Mesendoderm (in vitro differentiated cells): ENCODE measurements around the gene ADARB2.

Source experiments
- DNase-seq: peaks from one replicate; pipeline ENCODE4 v3.0.0; 2013
- H2AK5ac ChIP-seq: 2 replicates; pipeline ENCODE4 v1.6.1; 2013; ENCODE audit warnings: low read length, inconsistent platforms
- H2BK120ac ChIP-seq: 2 replicates; pipeline ENCODE4 v1.6.1; 2013; ENCODE audit warnings: low read depth, mild to moderate bottlenecking, low read length, moderate library complexity, mixed read lengths
- H2BK15ac ChIP-seq: replicated peaks from 2 replicates; pipeline ENCODE4 v1.6.1; 2013; ENCODE audit warnings: low read depth, mild to moderate bottlenecking, moderate library complexity
- H2BK5ac ChIP-seq: 2 replicates; pipeline ENCODE4 v1.6.1; 2013; ENCODE audit warnings: low read length, inconsistent platforms
- H3K18ac ChIP-seq: 2 replicates; pipeline ENCODE4 v1.6.1; 2013; ENCODE audit warnings: mild to moderate bottlenecking, low read length, mixed read lengths
- H3K23ac ChIP-seq: one replicate; pipeline ENCODE4 v1.6.1; 2013; ENCODE audit warnings: low read length
- H3K27ac ChIP-seq: 2 replicates; pipeline ENCODE4 v1.5.1; 2013; ENCODE audit warnings: low read depth, mild to moderate bottlenecking, inconsistent platforms, low read length, moderate library complexity
- H3K27me3 ChIP-seq: 2 replicates; pipeline ENCODE4 v1.6.1; 2013; ENCODE audit warnings: low read length, control low read depth, mild to moderate bottlenecking, inconsistent platforms; ENCODE audit not compliant: insufficient read depth, poor library complexity
- H3K36me3 ChIP-seq: 2 replicates; pipeline ENCODE4 v1.6.1; 2013; ENCODE audit warnings: low read length, inconsistent platforms; ENCODE audit not compliant: control insufficient read depth, insufficient read depth
- H3K4ac ChIP-seq: one replicate; pipeline ENCODE4 v1.6.1; 2013; ENCODE audit warnings: low read depth, mild to moderate bottlenecking, low read length, moderate library complexity
- H3K4me1 ChIP-seq: 2 replicates; pipeline ENCODE4 v1.6.1; 2013; ENCODE audit warnings: low read depth, low read length, inconsistent platforms; ENCODE audit not compliant: control insufficient read depth
- H3K4me2 ChIP-seq: 2 replicates; pipeline ENCODE4 v1.6.1; 2013; ENCODE audit warnings: low read length
- H3K4me3 ChIP-seq: 2 replicates; pipeline ENCODE4 v1.5.1; 2013; ENCODE audit warnings: mild to moderate bottlenecking, low read length
- H3K56ac ChIP-seq: one replicate; pipeline ENCODE4 v1.6.1; 2013; ENCODE audit warnings: low read length
- H3K79me1 ChIP-seq: 2 replicates; pipeline ENCODE4 v1.6.1; 2013; ENCODE audit warnings: low read length, inconsistent platforms
- H3K79me2 ChIP-seq: 2 replicates; pipeline ENCODE4 v1.6.1; 2013; ENCODE audit warnings: mild to moderate bottlenecking, low read length; ENCODE audit not compliant: control insufficient read depth, insufficient read depth
- H3K9ac ChIP-seq: 2 replicates; pipeline ENCODE4 v1.6.1; 2013; ENCODE audit warnings: low read length, inconsistent platforms
- H4K5ac ChIP-seq: one replicate; pipeline ENCODE4 v1.6.1; 2013; ENCODE audit warnings: low read length
- H4K8ac ChIP-seq: one replicate; pipeline ENCODE4 v1.6.1; 2013; ENCODE audit warnings: low read depth, mild to moderate bottlenecking, control low read depth, low read length, moderate library complexity
- WGBS: extraction: QIAGEN DNeasy Blood & Tissue Kit; methylation state at CpG from one replicate; pipeline ENCODE4 v1.1.7; 2013; ENCODE audit warnings: low lambda C conversion rate, missing lambda C conversion rate; ENCODE audit not compliant: insufficient coverage; ENCODE audit errors: extremely low coverage; 5-methylcytosine and 5-hydroxymethylcytosine counted together

ADARB2 gene

GRCh38 chr10:1752153-1752552 lies 14.8 kb upstream of the ADARB2 start:
- no peak overlapping the region for H2BK5ac ChIP-seq
- H3K36me3 ChIP-seq, result no peaks in the 10 kb centered on the region
- H3K4me3 ChIP-seq, result no peak overlapping the region
- H3K23ac ChIP-seq, result no peak overlapping the region
- no peak overlapping the region for H3K9ac ChIP-seq
- H3K4me2 ChIP-seq, result no peak overlapping the region
- no peak overlapping the region for H4K5ac ChIP-seq
- no peak overlapping the region for H3K27ac ChIP-seq
- no peak overlapping the region for H3K56ac ChIP-seq
- no peaks in the 10 kb centered on the region for H3K79me1 ChIP-seq
- no peaks in the 10 kb centered on the region for H3K79me2 ChIP-seq
- H3K4me1 ChIP-seq, result no peaks in the 10 kb centered on the region
- no peak overlapping the region for H2BK120ac ChIP-seq
- no peak overlapping the region for H2BK15ac ChIP-seq
- no peak overlapping the region for H3K18ac ChIP-seq
- no peak for DNase-seq
- H4K8ac ChIP-seq, result no peak overlapping the region
- no peaks in the 10 kb centered on the region for H3K27me3 ChIP-seq
- no peak overlapping the region for H3K4ac ChIP-seq
- H2AK5ac ChIP-seq, result no peak overlapping the region

- no peak overlapping the region for H3K4me2 ChIP-seq
- WGBS, result no CpG with 5 or more reads among the region's 5 CpGs
- H3K36me3 ChIP-seq, result no peaks in the 10 kb centered on the region
These were observed 10.3 kb upstream of the ADARB2 start for GRCh38 chr10:1747590-1748157.

GRCh38 chr10:1746796-1747195 lies 9.5 kb upstream of the ADARB2 start:
- Histone ChIP-seq H3K27me3 (no peaks in the 10 kb centered on the region), H3K79me2 (no peaks in the 10 kb centered on the region), H3K4ac (no peak overlapping the region), H2BK5ac (no peak overlapping the region), H3K4me1 (no peaks in the 10 kb centered on the region), H3K4me2 (no peak overlapping the region), H2BK120ac (no peak overlapping the region), H3K36me3 (no peaks in the 10 kb centered on the region), H3K27ac (no peak overlapping the region), H3K4me3 (no peak overlapping the region), H3K18ac (no peak overlapping the region), H3K23ac (no peak overlapping the region), H3K56ac (no peak overlapping the region), H4K8ac (no peak overlapping the region), H2AK5ac (no peak overlapping the region), H4K5ac (no peak overlapping the region), H3K9ac (no peak overlapping the region), H2BK15ac (no peak overlapping the region), H3K79me1 (no peaks in the 10 kb centered on the region)
- WGBS, result no CpG with 5 or more reads among the region's 25 CpGs
- no peak for DNase-seq

More at GRCh38 chr10:1747590-1748157, 10.3 kb upstream of the ADARB2 start:
- Histone ChIP-seq H3K56ac (no peak overlapping the region), H3K23ac (no peak overlapping the region), H3K9ac (no peak overlapping the region), H3K79me2 (no peaks in the 10 kb centered on the region), H2BK5ac (no peak overlapping the region), H3K27me3 (no peaks in the 10 kb centered on the region), H4K8ac (no peak overlapping the region), H3K79me1 (no peaks in the 10 kb centered on the region), H3K27ac (no peak overlapping the region), H2AK5ac (no peak overlapping the region), H2BK15ac (no peak overlapping the region), H3K4ac (no peak overlapping the region), H3K4me1 (no peaks in the 10 kb centered on the region), H3K18ac (no peak overlapping the region), H2BK120ac (no peak overlapping the region), H4K5ac (no peak overlapping the region), H3K4me3 (no peak overlapping the region)
- no peak for DNase-seq

- H3K4me2 ChIP-seq, result no peak overlapping the region
- no peak overlapping the region for H2AK5ac ChIP-seq
- no peaks in the 10 kb centered on the region for H3K36me3 ChIP-seq
- no peak for DNase-seq
- H3K27ac ChIP-seq, result no peak overlapping the region
- H4K8ac ChIP-seq, result no peak overlapping the region
- no peak overlapping the region for H3K4ac ChIP-seq
- no peak overlapping the region for H3K56ac ChIP-seq
- no peak overlapping the region for H2BK120ac ChIP-seq
- no peaks in the 10 kb centered on the region for H3K79me2 ChIP-seq
- no peaks in the 10 kb centered on the region for H3K27me3 ChIP-seq
- H2BK15ac ChIP-seq, result no peak overlapping the region
- H3K4me3 ChIP-seq, result no peak overlapping the region
- H3K79me1 ChIP-seq, result no peaks in the 10 kb centered on the region
- H3K18ac ChIP-seq, result no peak overlapping the region
- H3K9ac ChIP-seq, result no peak overlapping the region
- no CpG with 5 or more reads among the region's 9 CpGs for WGBS
- H3K4me1 ChIP-seq, result no peaks in the 10 kb centered on the region
- no peak overlapping the region for H4K5ac ChIP-seq
- H3K23ac ChIP-seq, result no peak overlapping the region
- H2BK5ac ChIP-seq, result no peak overlapping the region
These were observed 8.6 kb upstream of the ADARB2 start for GRCh38 chr10:1745780-1746456.

- no peak overlapping the region for H4K5ac ChIP-seq
- H3K4ac ChIP-seq, result no peak overlapping the region
- H3K27me3 ChIP-seq, result no peaks in the 10 kb centered on the region
- H3K27ac ChIP-seq, result no peak overlapping the region
- H3K79me1 ChIP-seq, result no peaks in the 10 kb centered on the region
- no peak for DNase-seq
- H2BK120ac ChIP-seq, result no peak overlapping the region
- no peak overlapping the region for H3K4me3 ChIP-seq
- H3K4me1 ChIP-seq, result no peaks in the 10 kb centered on the region
- no peaks in the 10 kb centered on the region for H3K79me2 ChIP-seq
- H3K56ac ChIP-seq, result no peak overlapping the region
- no peak overlapping the region for H3K4me2 ChIP-seq
- no peaks in the 10 kb centered on the region for H3K36me3 ChIP-seq
- no peak overlapping the region for H4K8ac ChIP-seq
- no peak overlapping the region for H2BK5ac ChIP-seq
- no peak overlapping the region for H3K23ac ChIP-seq
- no peak overlapping the region for H2BK15ac ChIP-seq
- H3K18ac ChIP-seq, result no peak overlapping the region
- no peak overlapping the region for H2AK5ac ChIP-seq
- no CpG with 5 or more reads among the region's 12 CpGs for WGBS
- H3K9ac ChIP-seq, result no peak overlapping the region
These were observed 7.2 kb upstream of the ADARB2 start for GRCh38 chr10:1744524-1744923.

- Histone ChIP-seq H2AK5ac (no peak overlapping the region), H3K4me1 (no peaks in the 10 kb centered on the region), H2BK5ac (no peak overlapping the region), H3K23ac (no peak overlapping the region), H2BK120ac (no peak overlapping the region), H3K4ac (no peak overlapping the region), H3K9ac (no peak overlapping the region), H3K4me3 (no peak overlapping the region), H3K27ac (no peak overlapping the region), H3K4me2 (no peak overlapping the region), H2BK15ac (no peak overlapping the region), H3K79me2 (no peaks in the 10 kb centered on the region), H3K27me3 (no peaks in the 10 kb centered on the region), H3K18ac (no peak overlapping the region), H3K79me1 (no peaks in the 10 kb centered on the region), H4K5ac (no peak overlapping the region), H4K8ac (no peak overlapping the region), H3K56ac (no peak overlapping the region), H3K36me3 (no peaks in the 10 kb centered on the region)
- no peak for DNase-seq
- WGBS, result no CpG with 5 or more reads among the region's 10 CpGs
These were observed 5.8 kb upstream of the ADARB2 start for GRCh38 chr10:1743141-1743540.
